Endothelial cell of umbilical vein (primary cell): ENCODE data around the gene OTUB1. TPM values are rescaled to one million over a fixed set of nuclear protein-coding genes. Genes with fewer than 3 reads are reported as not detected.

Experiments
- BruUV-seq: library from RNA; stranded (reverse); fragments of 400-500 nt; replicated peaks from 2 replicates; lab custom pipeline; 2021; lab: Mats Ljungman, UMichigan
- CTCF ChIA-PET: fragments of 300-600, 350-600 bp; sonication (Branson Sonifier 250); formaldehyde crosslinking; loops from one replicate; lab custom pipeline; 2021; ENCODE audit warnings: antibody characterized with exemption, inconsistent platforms; lab: Charles Lee
- POLR2A ChIA-PET: fragments of 300-600, 350-600 bp; sonication (Branson Sonifier 250); formaldehyde crosslinking; loops from one replicate; lab custom pipeline; 2021; ENCODE audit warnings: antibody characterized with exemption, inconsistent platforms; lab: Charles Lee
- DNase-seq: peaks from one replicate; pipeline ENCODE4 v3.0.0-alpha.2; 2011; ENCODE audit warnings: low read depth, low spot score
- FAIRE-seq: peaks from 2 replicates; lab custom pipeline; 2011; peaks lifted over from hg19 to GRCh38; lab: Jason Lieb, UNC
- H2AFZ ChIP-seq: 2 replicates; pipeline ENCODE4 v1.6.0; 2012; ENCODE audit warnings: low read depth, low read length, control low read depth, inconsistent platforms
- H3K27ac ChIP-seq: 2 replicates; pipeline ENCODE4 v1.5.1; 2011; ENCODE audit warnings: low read depth, mild to moderate bottlenecking, control low read depth, low read length, moderate library complexity; ENCODE audit not compliant: insufficient read depth
- H3K27me3 ChIP-seq, 2 experiments: 2 replicates each; pipeline versions ENCODE4 v1.6.0 to v1.6.1; 2011; ENCODE audit warnings: low read length in 2 of 2, mixed read lengths in 1 of 2; ENCODE audit not compliant: control insufficient read depth in 2 of 2, insufficient read depth in 2 of 2
- H3K36me3 ChIP-seq, 2 experiments: 2 replicates in 1 of 2; 3 replicates in 1 of 2; pipeline ENCODE4 v1.5.1; 2011; ENCODE audit warnings: low read length in 2 of 2, mild to moderate bottlenecking in 1 of 2, moderate library complexity in 1 of 2; ENCODE audit not compliant: control insufficient read depth in 2 of 2, insufficient read depth in 2 of 2; ENCODE audit errors: extremely low read depth in 1 of 2
- H3K4me1 ChIP-seq: 3 replicates; pipeline ENCODE4 v1.5.1; 2011; ENCODE audit warnings: mild to moderate bottlenecking, low read length; ENCODE audit not compliant: control insufficient read depth, insufficient read depth; ENCODE audit errors: extremely low read depth
- H3K4me2 ChIP-seq: 2 replicates; pipeline ENCODE4 v1.6.1; 2011; ENCODE audit warnings: low read length, control low read depth, mixed read lengths; ENCODE audit not compliant: insufficient read depth
- H3K4me3 ChIP-seq, 3 experiments: fragments of 200-600 bp in 1 of 3; sonication (generic), shearing (Covaris generic) in 1 of 3; replicated peaks in 1 of 3; 2 replicates each; pipeline ENCODE4 v1.5.1; 2011 to 2016; ENCODE audit warnings: control low read depth in 3 of 3, low read length in 3 of 3, mild to moderate bottlenecking in 2 of 3, inconsistent platforms in 1 of 3, low read depth in 1 of 3, moderate library complexity in 1 of 3; ENCODE audit not compliant: insufficient read depth in 1 of 3
- H3K79me2 ChIP-seq: 2 replicates; pipeline ENCODE4 v1.6.0; 2012; ENCODE audit warnings: low read length, inconsistent platforms; ENCODE audit not compliant: control insufficient read depth, insufficient read depth
- H3K9ac ChIP-seq: replicated peaks from 2 replicates; pipeline ENCODE3; 2011; ENCODE audit warnings: low read length, control low read depth; ENCODE audit not compliant: insufficient read depth; ENCODE audit errors: extremely low read depth
- H3K9me1 ChIP-seq: replicated peaks from 3 replicates; pipeline ENCODE4 v1.6.0; 2011; ENCODE audit warnings: mild to moderate bottlenecking, low read length; ENCODE audit not compliant: control insufficient read depth, insufficient read depth; ENCODE audit errors: extremely low read depth
- H3K9me3 ChIP-seq: replicated peaks from 2 replicates; pipeline ENCODE4 v1.5.1; 2012; ENCODE audit warnings: low read length, inconsistent platforms; ENCODE audit not compliant: control insufficient read depth, insufficient read depth
- H4K20me1 ChIP-seq: replicated peaks from 2 replicates; pipeline ENCODE3; 2011; ENCODE audit warnings: mild to moderate bottlenecking, low read length; ENCODE audit not compliant: control insufficient read depth, insufficient read depth; ENCODE audit errors: extremely low read depth
- EZH2 ChIP-seq: IDR thresholded peaks from 2 replicates; pipeline ENCODE4 v1.6.1; 2012; ENCODE audit warnings: borderline replicate concordance, low read depth, mild to moderate bottlenecking, moderate library complexity, low read length, inconsistent platforms; ENCODE audit not compliant: severe bottlenecking
- FOS ChIP-seq: IDR thresholded peaks from 2 replicates; pipeline ENCODE4 v1.6.1; 2011; ENCODE audit warnings: mild to moderate bottlenecking, low read length, moderate library complexity, borderline replicate concordance; ENCODE audit not compliant: insufficient read depth
- GATA2 ChIP-seq: IDR thresholded peaks from 2 replicates; pipeline ENCODE4 v1.7.0; 2011; ENCODE audit warnings: low read depth, mild to moderate bottlenecking, moderate library complexity, mixed read lengths, low read length; ENCODE audit not compliant: insufficient read length, insufficient read depth
- JUN ChIP-seq: IDR thresholded peaks from 2 replicates; pipeline ENCODE4 v1.6.1; 2011; ENCODE audit warnings: borderline replicate concordance, low read depth; ENCODE audit not compliant: insufficient read length, insufficient read depth
- MYC ChIP-seq: IDR thresholded peaks from one replicate; pipeline ENCODE4 v1.6.1; 2011; ENCODE audit warnings: mild to moderate bottlenecking, low read depth, low read length
- POLR2A ChIP-seq: IDR thresholded peaks from 2 replicates; pipeline ENCODE4 v1.6.1; 2012; ENCODE audit warnings: low read depth, mild to moderate bottlenecking, control low read depth, low read length
- POLR2AphosphoS5 ChIP-seq: IDR thresholded peaks from 2 replicates; pipeline ENCODE4 v1.6.1; 2012; ENCODE audit warnings: low read depth, mild to moderate bottlenecking, control low read depth, low read length, moderate library complexity; ENCODE audit not compliant: insufficient read depth
- dilution Hi-C: fragments of 300-500 bp; cut with MboI; formaldehyde crosslinking; loops from one replicate; pipeline ENCODE4 v1.15.0; 2019; ENCODE audit warnings: low sequenced_read_pairs; ENCODE audit not compliant: extremely low pct_ligation_motif_present
- intact Hi-C: fragments of 100-400 bp; cut with micrococcal nuclease; formaldehyde crosslinking; loops from one replicate; pipeline ENCODE4 v1.10.0; 2022
- polyA plus RNA-seq, 4 experiments: library from polyadenylated mRNA; depleted of rRNA in 3 of 4; stranded (reverse) in 3 of 4; unstranded in 1 of 4; fragments of >200 nt; gene quantifications; 2 replicates each; pipeline versions ENCODE4 v1.2.1 to v1.2.3, GENCODE V29; 2011 to 2012; ENCODE audit warnings: missing spikeins in 1 of 4
- total RNA-seq: library from RNA; stranded (reverse); gene quantifications from 2 replicates; pipeline ENCODE4 v1.2.3, GENCODE V29; 2021
- TF ChIP-seq, protein P1 (sequence below): IDR thresholded peaks from 2 replicates; pipeline ENCODE4 v1.6.1; 2011; ENCODE audit not compliant: insufficient read depth, insufficient read length
- TF ChIP-seq, protein P2 (sequence below), 2 donors: IDR thresholded peaks; 1 replicate in 1 of 2; 2 replicates in 1 of 2; pipeline ENCODE4 v1.5.1; 2011; ENCODE audit warnings: low read length in 2 of 2, mild to moderate bottlenecking in 2 of 2, moderate library complexity in 2 of 2, control low read depth in 1 of 2, inconsistent platforms in 1 of 2, low read depth in 1 of 2; ENCODE audit not compliant: insufficient read depth in 1 of 2; ENCODE audit errors: extremely low read depth in 1 of 2

Gene OTUB1
- total and polyA plus RNA-seq, 2 donors (not counting 3 experiments of a cell fraction or from before 2014, with no cell fraction given): 81.9 to 256 TPM

DNA sequence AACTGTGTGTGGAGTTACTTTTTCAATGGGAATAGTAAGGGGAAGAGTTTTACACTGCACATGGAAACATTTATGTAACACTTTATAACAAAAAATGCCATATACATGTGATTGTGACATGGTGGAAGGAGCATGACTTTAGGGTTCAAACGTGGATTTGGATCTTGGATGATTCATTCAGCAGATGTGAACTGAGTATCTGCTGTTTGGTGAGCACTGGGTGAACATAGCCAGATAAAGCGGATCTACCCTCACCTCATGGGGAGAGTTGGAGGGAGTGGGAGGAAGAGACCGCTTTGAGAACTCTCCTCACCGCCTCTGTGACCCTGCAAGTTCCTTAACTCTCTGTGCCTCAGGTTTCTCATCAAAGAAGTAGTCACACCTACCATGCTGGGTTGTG lies 44.3 kb upstream of the OTUB1 start:
- Histone ChIP-seq H3K27me3 (no peaks in the 10 kb centered on the region), H3K9me3 (no peaks in the 10 kb centered on the region), H3K36me3 (peaks cover 0 to 11% of the 10 kb centered on the region in 2 experiments), H3K4me1 (peaks cover 11% of the 10 kb centered on the region), H3K9ac (no peak overlapping the region), H3K79me2 (peaks cover 26% of the 10 kb centered on the region), H3K27ac (no peak overlapping the region), H2AFZ (no peak overlapping the region), H3K4me2 (no peak overlapping the region), H3K9me1 (no peaks in the 10 kb centered on the region), H3K4me3 (no peak overlapping the region), H4K20me1 (no peaks in the 10 kb centered on the region)
- no peak for DNase-seq
- dilution Hi-C loops (no loop called here), intact Hi-C loops (no loop called here)
- BruUV-seq: no TSS peak
- ChIA-PET CTCF (interaction anchor here (6.9 kb wide), 1 partner anchor 104 kb away, joined by 264 read pairs; the partner anchor contains the start of gene MARK2), POLR2A (no interaction called here)
- no peak for TF ChIP-seq FOS
- TF ChIP-seq, protein P1, sequence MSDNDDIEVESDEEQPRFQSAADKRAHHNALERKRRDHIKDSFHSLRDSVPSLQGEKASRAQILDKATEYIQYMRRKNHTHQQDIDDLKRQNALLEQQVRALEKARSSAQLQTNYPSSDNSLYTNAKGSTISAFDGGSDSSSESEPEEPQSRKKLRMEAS: no peak
- TF ChIP-seq, protein P2, sequence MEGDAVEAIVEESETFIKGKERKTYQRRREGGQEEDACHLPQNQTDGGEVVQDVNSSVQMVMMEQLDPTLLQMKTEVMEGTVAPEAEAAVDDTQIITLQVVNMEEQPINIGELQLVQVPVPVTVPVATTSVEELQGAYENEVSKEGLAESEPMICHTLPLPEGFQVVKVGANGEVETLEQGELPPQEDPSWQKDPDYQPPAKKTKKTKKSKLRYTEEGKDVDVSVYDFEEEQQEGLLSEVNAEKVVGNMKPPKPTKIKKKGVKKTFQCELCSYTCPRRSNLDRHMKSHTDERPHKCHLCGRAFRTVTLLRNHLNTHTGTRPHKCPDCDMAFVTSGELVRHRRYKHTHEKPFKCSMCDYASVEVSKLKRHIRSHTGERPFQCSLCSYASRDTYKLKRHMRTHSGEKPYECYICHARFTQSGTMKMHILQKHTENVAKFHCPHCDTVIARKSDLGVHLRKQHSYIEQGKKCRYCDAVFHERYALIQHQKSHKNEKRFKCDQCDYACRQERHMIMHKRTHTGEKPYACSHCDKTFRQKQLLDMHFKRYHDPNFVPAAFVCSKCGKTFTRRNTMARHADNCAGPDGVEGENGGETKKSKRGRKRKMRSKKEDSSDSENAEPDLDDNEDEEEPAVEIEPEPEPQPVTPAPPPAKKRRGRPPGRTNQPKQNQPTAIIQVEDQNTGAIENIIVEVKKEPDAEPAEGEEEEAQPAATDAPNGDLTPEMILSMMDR (IDR thresholded peaks at IDR 0.05; ENCODE audit: extremely low read depth in 1 of 2, insufficient read depth in 1 of 2, low read depth in 1 of 2, low read length in 2 of 2): no peak
- TF ChIP-seq JUN: no peak
- no peak for TF ChIP-seq POLR2AphosphoS5
- no peak for TF ChIP-seq MYC
- no peak for TF ChIP-seq EZH2
- no peak for TF ChIP-seq POLR2A
- no peak for TF ChIP-seq GATA2
- FAIRE-seq: no peak
